Osteoblast (primary cell): ENCODE data around the gene NUDT16L1. TPM values are rescaled to one million over a fixed set of nuclear protein-coding genes. Genes with fewer than 3 reads are reported as not detected.

Experiments
- DNase-seq: peaks from one replicate; pipeline ENCODE4 v3.0.0; 2011; ENCODE audit warnings: low spot score, mixed read lengths; ENCODE audit not compliant: insufficient read length; ENCODE audit errors: missing footprints
- H2AFZ ChIP-seq: 2 replicates; pipeline ENCODE4 v1.6.0; 2011; ENCODE audit warnings: mild to moderate bottlenecking, low read length
- H3K27ac ChIP-seq: 2 replicates; pipeline ENCODE4 v1.5.1; 2011; ENCODE audit warnings: mild to moderate bottlenecking, low read depth, low read length, moderate library complexity
- H3K27me3 ChIP-seq: 2 replicates; pipeline ENCODE4 v1.6.0; 2012; ENCODE audit warnings: mild to moderate bottlenecking, control low read depth, inconsistent platforms, low read length, moderate library complexity; ENCODE audit not compliant: insufficient read depth
- H3K36me3 ChIP-seq: 2 replicates; pipeline ENCODE4 v1.5.1; 2011; ENCODE audit warnings: mild to moderate bottlenecking, low read length, control low read depth, moderate library complexity; ENCODE audit not compliant: insufficient read depth
- H3K4me1 ChIP-seq: 2 replicates; pipeline ENCODE4 v1.5.1; 2011; ENCODE audit warnings: mild to moderate bottlenecking, low read length, control low read depth, moderate library complexity; ENCODE audit not compliant: insufficient read depth
- H3K4me2 ChIP-seq: 2 replicates; pipeline ENCODE4 v1.6.0; 2011; ENCODE audit warnings: mild to moderate bottlenecking, low read length; ENCODE audit not compliant: insufficient read depth
- H3K4me3 ChIP-seq: fragments of 200-600 bp; sonication (generic); 3 replicates; pipeline ENCODE4 v1.5.1; 2012; ENCODE audit warnings: mild to moderate bottlenecking, low read length, inconsistent platforms; ENCODE audit not compliant: insufficient read depth
- H3K79me2 ChIP-seq: 2 replicates; pipeline ENCODE4 v1.6.0; 2012; ENCODE audit warnings: mild to moderate bottlenecking, low read length, control low read depth, inconsistent platforms; ENCODE audit not compliant: insufficient read depth
- H3K9me3 ChIP-seq: 2 replicates; pipeline ENCODE4 v1.5.1; 2011; ENCODE audit warnings: low read depth, low read length, control low read depth
- H4K20me1 ChIP-seq: 2 replicates; pipeline ENCODE4 v1.6.0; 2012; ENCODE audit warnings: mild to moderate bottlenecking, low read length, control low read depth; ENCODE audit not compliant: insufficient read depth
- total RNA-seq: library from RNA; depleted of rRNA; stranded (reverse); fragments of >200 nt; gene quantifications from 2 replicates; pipeline ENCODE4 v1.2.3, GENCODE V29; 2012
- TF ChIP-seq, protein P1 (sequence below): IDR thresholded peaks from 2 replicates; pipeline ENCODE4 v1.5.1; 2011; ENCODE audit warnings: mild to moderate bottlenecking, low read depth, low read length, moderate library complexity; ENCODE audit errors: extremely low read depth

NUDT16L1 gene
- 15.0 and 18.1 TPM in 2 replicates for total RNA-seq

DNA sequence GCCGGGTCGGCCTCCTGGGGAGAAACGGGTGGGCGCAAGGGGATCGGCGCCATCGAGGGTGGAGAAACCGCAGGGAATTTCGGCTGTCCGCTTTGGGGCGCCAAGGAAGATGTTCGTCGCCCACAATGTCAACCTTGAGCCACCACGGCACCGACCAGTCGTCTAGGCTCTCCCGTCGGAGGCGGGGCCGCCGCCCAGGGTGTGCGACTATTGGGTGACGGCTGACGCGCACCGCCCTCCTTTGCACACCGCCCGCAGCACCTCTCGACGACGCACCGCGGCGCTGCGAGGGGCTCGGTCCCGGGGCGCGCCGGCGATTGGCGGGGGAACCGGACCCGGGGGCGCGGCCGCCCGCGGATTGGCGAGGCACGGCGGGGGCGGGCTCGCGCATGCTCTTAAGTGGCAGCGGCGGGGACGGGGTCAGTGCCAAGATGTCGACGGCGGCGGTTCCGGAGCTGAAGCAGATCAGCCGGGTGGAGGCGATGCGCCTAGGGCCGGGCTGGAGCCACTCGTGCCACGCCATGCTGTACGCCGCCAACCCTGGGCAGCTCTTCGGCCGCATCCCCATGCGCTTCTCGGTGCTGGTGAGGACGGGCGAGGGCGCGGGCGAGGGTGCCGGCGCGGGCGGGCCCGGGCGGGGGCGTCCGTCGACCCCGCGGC is at the start of gene NUDT16L1:
TSS of gene NUDT16L1 (plus strand) at position 267 of the 660 bp plus-strand sequence. CDS start at position 432, 165 bp downstream.
- peak within 1 kb of the TSS; percentile 82 for H3K4me2 ChIP-seq
- no peak within 1 kb of the TSS for H2AFZ ChIP-seq
- DNase-seq = peak; percentile 100
- no peaks in the 10 kb centered on the region for H3K27me3 ChIP-seq
- peak within 1 kb of the TSS; percentile 92 for H3K4me3 ChIP-seq
- peaks cover 26% of the 10 kb centered on the region for H3K36me3 ChIP-seq
- H3K4me1 ChIP-seq = peaks cover 15% of the 10 kb centered on the region
- H3K9me3 ChIP-seq = no peaks in the 10 kb centered on the region
- TF ChIP-seq, protein P1, sequence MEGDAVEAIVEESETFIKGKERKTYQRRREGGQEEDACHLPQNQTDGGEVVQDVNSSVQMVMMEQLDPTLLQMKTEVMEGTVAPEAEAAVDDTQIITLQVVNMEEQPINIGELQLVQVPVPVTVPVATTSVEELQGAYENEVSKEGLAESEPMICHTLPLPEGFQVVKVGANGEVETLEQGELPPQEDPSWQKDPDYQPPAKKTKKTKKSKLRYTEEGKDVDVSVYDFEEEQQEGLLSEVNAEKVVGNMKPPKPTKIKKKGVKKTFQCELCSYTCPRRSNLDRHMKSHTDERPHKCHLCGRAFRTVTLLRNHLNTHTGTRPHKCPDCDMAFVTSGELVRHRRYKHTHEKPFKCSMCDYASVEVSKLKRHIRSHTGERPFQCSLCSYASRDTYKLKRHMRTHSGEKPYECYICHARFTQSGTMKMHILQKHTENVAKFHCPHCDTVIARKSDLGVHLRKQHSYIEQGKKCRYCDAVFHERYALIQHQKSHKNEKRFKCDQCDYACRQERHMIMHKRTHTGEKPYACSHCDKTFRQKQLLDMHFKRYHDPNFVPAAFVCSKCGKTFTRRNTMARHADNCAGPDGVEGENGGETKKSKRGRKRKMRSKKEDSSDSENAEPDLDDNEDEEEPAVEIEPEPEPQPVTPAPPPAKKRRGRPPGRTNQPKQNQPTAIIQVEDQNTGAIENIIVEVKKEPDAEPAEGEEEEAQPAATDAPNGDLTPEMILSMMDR = no peak
- H3K27ac ChIP-seq = peak within 1 kb of the TSS; percentile 56
- H3K79me2 ChIP-seq = peaks cover 9% of the 10 kb centered on the region
- peaks cover 16% of the 10 kb centered on the region for H4K20me1 ChIP-seq

DNA sequence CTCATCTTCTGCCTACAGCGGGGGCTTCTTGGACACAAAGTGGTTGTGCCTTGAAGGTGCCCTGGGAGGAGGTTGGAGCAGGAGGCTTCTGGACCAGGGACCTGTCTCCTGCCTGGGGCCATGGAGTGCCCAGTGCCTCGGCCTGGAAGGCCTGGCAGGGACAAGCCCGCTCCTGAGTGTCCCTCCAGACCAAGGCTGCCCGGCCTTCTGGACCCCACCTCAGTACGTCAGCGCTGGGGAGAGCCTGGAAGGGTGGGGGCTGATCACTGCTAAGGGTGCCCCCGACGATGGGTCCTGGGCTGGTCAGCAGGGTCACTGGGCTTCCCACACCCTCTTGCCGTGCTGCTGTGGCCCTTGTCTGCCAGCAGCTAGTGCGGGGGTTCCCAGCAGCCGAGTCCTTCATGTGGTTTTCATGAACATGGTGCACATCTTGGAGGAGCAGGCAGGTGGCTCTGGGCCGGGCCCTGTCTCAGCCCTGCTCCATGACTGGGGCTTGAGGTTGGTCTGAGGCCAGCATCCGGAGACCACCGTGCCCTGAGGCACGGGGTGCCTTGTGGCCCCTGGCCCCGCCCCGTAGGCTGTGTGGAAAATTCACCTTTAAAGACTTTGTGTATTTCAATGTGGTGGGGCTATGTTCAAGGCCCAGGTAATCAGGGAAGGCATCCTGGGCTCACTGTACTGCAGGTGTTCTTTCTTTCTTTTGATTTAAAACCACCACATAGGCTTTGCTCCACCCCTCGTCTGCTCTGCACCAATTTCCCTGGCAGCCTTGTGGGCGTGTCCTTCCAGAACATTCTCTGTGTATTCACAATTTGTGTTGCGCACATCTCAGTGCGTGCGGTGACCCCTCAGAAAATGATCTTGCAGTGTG is 46.4 kb upstream of the NUDT16L1 start:
- Histone ChIP-seq H3K9me3 (no peaks in the 10 kb centered on the region), H4K20me1 (peaks cover 67% of the 10 kb centered on the region), H3K27ac (no peak overlapping the region), H3K27me3 (no peaks in the 10 kb centered on the region), H3K36me3 (peaks cover 19% of the 10 kb centered on the region), H3K79me2 (peaks cover 83% of the 10 kb centered on the region), H3K4me2 (no peak overlapping the region), H2AFZ (no peak overlapping the region), H3K4me1 (peaks cover 6% of the 10 kb centered on the region), H3K4me3 (no peak overlapping the region)
- TF ChIP-seq, protein P1 = no peak
- DNase-seq = peak; percentile 75

DNA sequence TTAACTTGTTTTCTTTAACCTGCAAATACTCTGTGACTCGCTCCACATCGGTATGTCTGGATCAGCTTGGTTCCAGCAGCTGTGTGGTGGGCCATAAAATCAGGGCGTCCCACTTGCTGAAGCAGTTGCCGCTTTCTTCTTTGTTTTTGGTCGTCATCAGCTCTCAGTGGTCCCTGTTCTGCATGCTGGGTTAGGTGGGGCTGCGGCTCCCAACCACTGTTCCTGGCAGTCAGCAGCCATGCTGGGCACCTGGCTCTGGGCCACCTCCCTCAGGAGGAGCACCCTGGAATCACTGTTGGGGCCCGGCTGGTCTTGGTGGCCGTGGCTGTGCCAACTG is 45.8 kb upstream of the NUDT16L1 start:
- peaks cover 6% of the 10 kb centered on the region for H3K4me1 ChIP-seq
- TF ChIP-seq, protein P1 = no peak
- H3K27me3 ChIP-seq = no peaks in the 10 kb centered on the region
- H3K79me2 ChIP-seq = peaks cover 77% of the 10 kb centered on the region
- no peak overlapping the region for H3K27ac ChIP-seq
- H3K36me3 ChIP-seq = peaks cover 25% of the 10 kb centered on the region
- no peak overlapping the region for H3K4me3 ChIP-seq
- H3K9me3 ChIP-seq = no peaks in the 10 kb centered on the region
- peak; percentile 77 for DNase-seq
- no peak overlapping the region for H2AFZ ChIP-seq
- H4K20me1 ChIP-seq = peaks cover 66% of the 10 kb centered on the region
- H3K4me2 ChIP-seq = no peak overlapping the region

DNA sequence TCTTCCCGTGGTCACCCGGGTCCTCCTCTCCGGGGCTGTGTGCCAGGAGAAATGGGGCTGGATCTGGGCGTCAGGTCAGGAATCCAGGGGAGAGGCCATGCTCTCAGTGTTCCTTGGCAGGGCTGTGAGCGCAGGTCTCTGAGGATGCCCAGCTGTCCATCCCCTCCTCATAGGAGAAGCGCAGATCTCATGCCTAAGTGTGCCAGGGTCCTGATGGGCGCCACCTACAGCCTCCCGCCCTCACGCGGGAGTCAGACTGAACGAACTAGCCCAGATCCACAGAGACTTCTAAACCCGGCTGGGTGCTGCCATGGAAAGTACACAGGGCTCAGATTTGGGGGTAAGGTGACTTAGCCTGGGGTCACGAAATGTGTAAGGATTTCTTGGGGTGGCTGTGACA is 44.4 kb upstream of the NUDT16L1 start:
- peaks cover 31% of the 10 kb centered on the region for H3K36me3 ChIP-seq
- H3K27ac ChIP-seq = no peak overlapping the region
- no peak overlapping the region for H2AFZ ChIP-seq
- H3K4me2 ChIP-seq = no peak overlapping the region
- H4K20me1 ChIP-seq = peaks cover 60% of the 10 kb centered on the region
- H3K79me2 ChIP-seq = peaks cover 64% of the 10 kb centered on the region
- DNase-seq = peak; percentile 78
- TF ChIP-seq, protein P1 = no peak
- H3K27me3 ChIP-seq = no peaks in the 10 kb centered on the region
- H3K4me1 ChIP-seq = peaks cover 6% of the 10 kb centered on the region
- no peak overlapping the region for H3K4me3 ChIP-seq
- no peaks in the 10 kb centered on the region for H3K9me3 ChIP-seq
